GM23338 (cell line): ENCODE measurements around the gene HPDL. TPM values are rescaled to one million over a fixed set of nuclear protein-coding genes. Genes with fewer than 3 reads are reported as not detected.
A peak's percentile ranks its signal among the peaks of the same experiment; 100 is the strongest.

ENCODE experiments used
- ATAC-seq: fragments of 200-7000 bp; cut with Tn5 transposase; 3 replicates; pipeline ENCODE4 v1.9.1; 2020
- DNase-seq: peaks from one replicate; pipeline ENCODE4 v3.0.0-alpha.2; 2015; ENCODE audit warnings: low spot score
- H2AFZ ChIP-seq: fragments of 200-600 bp; sonication (generic); 2 replicates; pipeline ENCODE4 v1.8.0; 2016; ENCODE audit warnings: antibody characterized with exemption, mild to moderate bottlenecking, moderate library complexity
- H3F3A ChIP-seq: fragments of 200-600 bp; sonication (generic); replicated peaks from 2 replicates; pipeline ENCODE4 v1.8.0; 2017; ENCODE audit warnings: antibody characterized with exemption, mixed run types, low read depth
- H3K27ac ChIP-seq: fragments of 200-600 bp; sonication (generic); 2 replicates; pipeline ENCODE4 v1.6.1; 2016; ENCODE audit warnings: low read depth
- H3K27me3 ChIP-seq: fragments of 200-600 bp; sonication (generic); 2 replicates; pipeline ENCODE4 v1.8.0; 2016; ENCODE audit warnings: mild to moderate bottlenecking, mixed run types, moderate library complexity; ENCODE audit not compliant: insufficient read depth
- H3K36me3 ChIP-seq: fragments of 200-600 bp; sonication (generic); 2 replicates; pipeline ENCODE4 v1.8.0; 2016; ENCODE audit warnings: mild to moderate bottlenecking; ENCODE audit not compliant: insufficient read depth
- H3K4me1 ChIP-seq: fragments of 200-600 bp; sonication (generic); 2 replicates; pipeline ENCODE4 v1.8.0; 2016; ENCODE audit warnings: mild to moderate bottlenecking, moderate library complexity; ENCODE audit not compliant: insufficient read depth
- H3K4me2 ChIP-seq: fragments of 200-600 bp; sonication (generic); 2 replicates; pipeline ENCODE4 v1.7.1; 2017; ENCODE audit warnings: mixed run types
- H3K4me3 ChIP-seq: fragments of 200-600 bp; sonication (generic); 2 replicates; pipeline ENCODE4 v1.6.1; 2016; ENCODE audit warnings: mixed run types
- H3K79me2 ChIP-seq: fragments of 200-600 bp; sonication (generic); replicated peaks from 2 replicates; pipeline ENCODE4 v1.8.0; 2017; ENCODE audit warnings: mild to moderate bottlenecking; ENCODE audit not compliant: insufficient read depth
- H3K9me2 ChIP-seq: fragments of 200-600 bp; sonication (generic); 2 replicates; pipeline ENCODE4 v1.8.0; 2017; ENCODE audit not compliant: insufficient read depth
- H4K20me1 ChIP-seq: fragments of 200-600 bp; sonication (generic); replicated peaks from 2 replicates; pipeline ENCODE4 v1.8.0; 2017; ENCODE audit warnings: mild to moderate bottlenecking; ENCODE audit not compliant: insufficient read depth
- H3K27ac Mint-ChIP-seq: 2 replicates; pipeline ENCODE4 v1.8.0; 2020; ENCODE audit warnings: inconsistent platforms, mild to moderate bottlenecking, moderate library complexity, mixed read lengths
- H3K27me3 Mint-ChIP-seq: 3 replicates; pipeline ENCODE4 v1.8.0; 2022; ENCODE audit warnings: low read depth, mild to moderate bottlenecking, moderate library complexity, mixed read lengths, inconsistent platforms; ENCODE audit not compliant: insufficient read depth, poor library complexity
- H3K36me3 Mint-ChIP-seq: 3 replicates; pipeline ENCODE4 v1.8.0; 2021; ENCODE audit warnings: low read depth, mild to moderate bottlenecking, inconsistent platforms, moderate library complexity, mixed read lengths
- H3K4me1 Mint-ChIP-seq: 3 replicates; pipeline ENCODE4 v1.8.0; 2020; ENCODE audit warnings: mild to moderate bottlenecking, inconsistent platforms, mixed read lengths
- H3K4me3 Mint-ChIP-seq: 3 replicates; pipeline ENCODE4 v1.8.0; 2021; ENCODE audit warnings: moderate library complexity, mild to moderate bottlenecking, inconsistent platforms, mixed read lengths
- H3K9me3 Mint-ChIP-seq: 3 replicates; pipeline ENCODE4 v1.8.0; 2020; ENCODE audit warnings: moderate library complexity, mild to moderate bottlenecking, inconsistent platforms, mixed read lengths
- CREB1 ChIP-seq: fragments of 250-450 bp; sonication (Bioruptor Pico); IDR thresholded peaks from 2 replicates; pipeline ENCODE4 v1.5.0; 2020; ENCODE audit warnings: low read depth, mild to moderate bottlenecking, moderate library complexity
- CTCF ChIP-seq, 2 experiments: fragments of 200-600 bp in 1 of 2; sonication (generic) in 1 of 2; conservative IDR thresholded peaks; 2 replicates each; pipeline versions ENCODE4 v1.5.1 to v1.6.1; 2016 to 2017; ENCODE audit warnings: antibody characterized with exemption in 2 of 2, low read depth in 2 of 2, mild to moderate bottlenecking in 2 of 2, moderate library complexity in 1 of 2
- ETS1 ChIP-seq: IDR thresholded peaks from 2 replicates; pipeline ENCODE4 v1.6.1; 2016; ENCODE audit warnings: antibody characterized with exemption
- EZH2 ChIP-seq: fragments of 200-600 bp; sonication (generic); IDR thresholded peaks from one replicate; pipeline ENCODE4 v1.8.0; 2017; ENCODE audit warnings: antibody characterized with exemption, mild to moderate bottlenecking, low read depth; ENCODE audit not compliant: unreplicated experiment
- EZH2phosphoT487 ChIP-seq: fragments of 200-600 bp; sonication (generic); IDR thresholded peaks from one replicate; pipeline ENCODE4 v1.8.1; 2018; ENCODE audit warnings: antibody characterized with exemption; ENCODE audit not compliant: unreplicated experiment
- JUNB ChIP-seq: IDR thresholded peaks from one replicate; pipeline ENCODE4 v1.6.1; 2016; ENCODE audit warnings: antibody characterized with exemption; ENCODE audit not compliant: unreplicated experiment
- NANOG ChIP-seq: IDR thresholded peaks from 2 replicates; pipeline ENCODE4 v1.6.1; 2016; ENCODE audit warnings: antibody characterized with exemption, borderline replicate concordance
- POLR2AphosphoS5 ChIP-seq: IDR thresholded peaks from 2 replicates; pipeline ENCODE4 v1.6.1; 2016; ENCODE audit warnings: antibody characterized with exemption, low read depth
- STAT1 ChIP-seq: IDR thresholded peaks from one replicate; pipeline ENCODE4 v1.6.1; 2016; ENCODE audit warnings: antibody characterized with exemption; ENCODE audit not compliant: unreplicated experiment
- ZNF114 ChIP-seq: fragments of 250-450 bp; sonication (Bioruptor Pico); IDR thresholded peaks from 2 replicates; pipeline ENCODE4 v1.5.0; 2020; ENCODE audit warnings: mild to moderate bottlenecking, moderate library complexity
- ZNF331 ChIP-seq: fragments of 250-450 bp; sonication (Bioruptor Pico); IDR thresholded peaks from 2 replicates; pipeline ENCODE4 v1.5.0; 2020; ENCODE audit warnings: low read depth, mild to moderate bottlenecking, moderate library complexity
- ZNF462 ChIP-seq: fragments of 250-450 bp; sonication (Bioruptor Pico); IDR thresholded peaks from 2 replicates; pipeline ENCODE4 v1.5.0; 2020; ENCODE audit warnings: mild to moderate bottlenecking, moderate library complexity
- polyA plus RNA-seq: library from polyadenylated mRNA; unstranded; fragments of >200 nt; fragmentation: Nextera tagmentation; extraction: Ambion mirVana; gene quantifications from 2 replicates; pipeline ENCODE4 v1.2.1, GENCODE V29; 2016
- total RNA-seq: library from RNA; depleted of rRNA; stranded (reverse); fragments of >200 nt; shearing (Covaris generic); gene quantifications from 2 replicates; pipeline ENCODE4 v1.2.3, GENCODE V29; 2014
- TF ChIP-seq, protein P1 (sequence below): IDR thresholded peaks from one replicate; pipeline ENCODE4 v1.6.1; 2018; ENCODE audit warnings: antibody characterized with exemption; ENCODE audit not compliant: unreplicated experiment

The HPDL gene
- total and polyA plus RNA-seq, 2 experiments from 2014 or later: 36.5 to 82.1 TPM

- TF ChIP-seq ZNF462 (CRISPR knock-in tag): no peak
- no peak for TF ChIP-seq CREB1 (CRISPR knock-in tag)
- TF ChIP-seq NANOG: no peak
- no peak for TF ChIP-seq STAT1
- no peak for TF ChIP-seq ZNF114 (CRISPR knock-in tag)
Observed at GRCh38 chr1:45314266-45314665, 12.4 kb upstream of the HPDL start (continued).

DNA sequence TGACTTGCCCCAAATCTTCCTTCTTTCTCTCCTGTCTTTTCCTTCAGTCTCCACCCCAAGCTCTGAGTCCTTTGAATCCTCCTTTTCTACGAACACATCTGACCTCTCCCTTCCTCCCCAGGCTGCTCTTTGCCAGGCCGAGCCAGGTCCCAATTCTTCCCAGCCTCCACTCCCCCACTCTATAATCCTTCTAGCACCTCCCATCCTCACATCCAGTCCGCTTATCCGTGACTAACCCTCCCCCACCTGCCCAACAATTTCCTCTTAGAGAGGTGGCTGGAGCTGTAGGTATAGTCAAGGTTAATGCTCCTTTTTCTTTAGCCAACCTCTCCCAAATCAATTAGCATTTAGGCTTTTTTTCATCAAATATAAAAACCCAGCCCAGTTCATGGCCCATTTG is 9.5 kb upstream of the HPDL start:
- Histone ChIP-seq H3K4me3 (no peak overlapping the region), H2AFZ (no peak overlapping the region), H3K27me3 (no peaks in the 10 kb centered on the region), H3K9me2 (no peaks in the 10 kb centered on the region), H3K79me2 (no peaks in the 10 kb centered on the region), H4K20me1 (no peaks in the 10 kb centered on the region), H3K4me2 (no peak overlapping the region), H3K36me3 (no peaks in the 10 kb centered on the region), H3K27ac (no peak overlapping the region), H3K4me1 (peaks cover 25% of the 10 kb centered on the region), H3F3A (no peaks in the 10 kb centered on the region)
- Mint-ChIP-seq H3K27ac (no peak overlapping the region), H3K9me3 (no peaks in the 10 kb centered on the region), H3K4me3 (no peak overlapping the region), H3K4me1 (peaks cover 13% of the 10 kb centered on the region), H3K27me3 (peaks cover 1% of the 10 kb centered on the region), H3K36me3 (no peaks in the 10 kb centered on the region)
- DNase-seq (no peak), ATAC-seq (peak; percentile 40)
- TF ChIP-seq, protein P1, sequence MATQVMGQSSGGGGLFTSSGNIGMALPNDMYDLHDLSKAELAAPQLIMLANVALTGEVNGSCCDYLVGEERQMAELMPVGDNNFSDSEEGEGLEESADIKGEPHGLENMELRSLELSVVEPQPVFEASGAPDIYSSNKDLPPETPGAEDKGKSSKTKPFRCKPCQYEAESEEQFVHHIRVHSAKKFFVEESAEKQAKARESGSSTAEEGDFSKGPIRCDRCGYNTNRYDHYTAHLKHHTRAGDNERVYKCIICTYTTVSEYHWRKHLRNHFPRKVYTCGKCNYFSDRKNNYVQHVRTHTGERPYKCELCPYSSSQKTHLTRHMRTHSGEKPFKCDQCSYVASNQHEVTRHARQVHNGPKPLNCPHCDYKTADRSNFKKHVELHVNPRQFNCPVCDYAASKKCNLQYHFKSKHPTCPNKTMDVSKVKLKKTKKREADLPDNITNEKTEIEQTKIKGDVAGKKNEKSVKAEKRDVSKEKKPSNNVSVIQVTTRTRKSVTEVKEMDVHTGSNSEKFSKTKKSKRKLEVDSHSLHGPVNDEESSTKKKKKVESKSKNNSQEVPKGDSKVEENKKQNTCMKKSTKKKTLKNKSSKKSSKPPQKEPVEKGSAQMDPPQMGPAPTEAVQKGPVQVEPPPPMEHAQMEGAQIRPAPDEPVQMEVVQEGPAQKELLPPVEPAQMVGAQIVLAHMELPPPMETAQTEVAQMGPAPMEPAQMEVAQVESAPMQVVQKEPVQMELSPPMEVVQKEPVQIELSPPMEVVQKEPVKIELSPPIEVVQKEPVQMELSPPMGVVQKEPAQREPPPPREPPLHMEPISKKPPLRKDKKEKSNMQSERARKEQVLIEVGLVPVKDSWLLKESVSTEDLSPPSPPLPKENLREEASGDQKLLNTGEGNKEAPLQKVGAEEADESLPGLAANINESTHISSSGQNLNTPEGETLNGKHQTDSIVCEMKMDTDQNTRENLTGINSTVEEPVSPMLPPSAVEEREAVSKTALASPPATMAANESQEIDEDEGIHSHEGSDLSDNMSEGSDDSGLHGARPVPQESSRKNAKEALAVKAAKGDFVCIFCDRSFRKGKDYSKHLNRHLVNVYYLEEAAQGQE: no peak
- TF ChIP-seq ETS1 (no peak), EZH2phosphoT487 (no peak), NANOG (no peak), CTCF (conservative IDR thresholded peaks at IDR 0.05; ENCODE audit: low read depth in 2 of 2) (no peak), CREB1 (CRISPR knock-in tag) (no peak), ZNF114 (CRISPR knock-in tag) (no peak), EZH2 (no peak), ZNF331 (CRISPR knock-in tag) (no peak), POLR2AphosphoS5 (no peak), JUNB (no peak), STAT1 (no peak)
